RWPE1 (cell line): Measurements from ENCODE around the gene COL2A1.

Experiments used
- CTCF ChIA-PET: fragments of 350-600 bp; sonication (Branson Sonifier 250); formaldehyde crosslinking; extraction: SDS; loops from one replicate; lab custom pipeline; 2021; lab: Yijun Ruan, JAX
- POLR2A ChIA-PET: fragments of 400-600 bp; formaldehyde crosslinking; extraction: SDS; loops from one replicate; lab custom pipeline; 2020; ENCODE audit warnings: antibody characterized with exemption; ENCODE audit not compliant: low non-redundant PET; lab: Yijun Ruan, JAX
- DNase-seq: peaks from one replicate; pipeline ENCODE4 v3.0.0; 2012; ENCODE audit warnings: low spot score
- H3K27ac ChIP-seq: fragments of 450-650 bp; 2 replicates; pipeline ENCODE4 v1.5.1; 2017
- CTCF ChIP-seq: fragments of 450-650 bp; conservative IDR thresholded peaks from 2 replicates; pipeline ENCODE4 v1.5.1; 2017; ENCODE audit warnings: low read depth, mild to moderate bottlenecking

Gene COL2A1

GRCh38 chr12:48000878-48001504 lies 3.3 kb downstream of the COL2A1 start:
- H3K27ac ChIP-seq: peak overlapping the region; percentile 89
- no peak for TF ChIP-seq CTCF

GRCh38 chr12:47999816-48000215 lies 4.5 kb downstream of the COL2A1 start:
- no peak overlapping the region for H3K27ac ChIP-seq
- TF ChIP-seq CTCF: no peak
- CTCF ChIA-PET: no interaction called here
- no peak for DNase-seq
- POLR2A ChIA-PET: no interaction called here

More at GRCh38 chr12:48000878-48001504, 3.3 kb downstream of the COL2A1 start:
- CTCF ChIA-PET: no interaction called here
- DNase-seq: peak; percentile 91
- POLR2A ChIA-PET: no interaction called here

GRCh38 chr12:47997321-47997720 lies 7.0 kb downstream of the COL2A1 start:
- TF ChIP-seq CTCF: no peak
- DNase-seq: no peak
- ChIA-PET CTCF (no interaction called here), POLR2A (no interaction called here)
- no peak overlapping the region for H3K27ac ChIP-seq

GRCh38 chr12:47995981-47996401 lies 8.3 kb downstream of the COL2A1 start:
- no peak for TF ChIP-seq CTCF
- CTCF ChIA-PET: no interaction called here
- no peak overlapping the region for H3K27ac ChIP-seq
- no peak for DNase-seq
- POLR2A ChIA-PET: no interaction called here

- POLR2A ChIA-PET: no interaction called here
- CTCF ChIA-PET: interaction anchor here (1.0 kb wide), 1 partner anchor 30 kb away, joined by 5 read pairs; the partner anchor contains the start of gene TMEM106C
- no peak for TF ChIP-seq CTCF
Measured at GRCh38 chr12:47993491-47993890, 10.8 kb downstream of the COL2A1 start.

GRCh38 chr12:47992776-47993175 lies 11.5 kb downstream of the COL2A1 start:
- POLR2A ChIA-PET: no interaction called here

More at GRCh38 chr12:47993491-47993890, 10.8 kb downstream of the COL2A1 start:
- no peak for DNase-seq
- no peak overlapping the region for H3K27ac ChIP-seq

More at GRCh38 chr12:47992776-47993175, 11.5 kb downstream of the COL2A1 start:
- TF ChIP-seq CTCF: no peak
- CTCF ChIA-PET: no interaction called here
- no peak for DNase-seq
- H3K27ac ChIP-seq: no peak overlapping the region
